Right atrium auricular region (tissue), 2 donors: Measurements from ENCODE around the gene TLE2. TPM values are rescaled to one million over a fixed set of nuclear protein-coding genes. Genes with fewer than 3 reads are reported as not detected.
A peak's percentile ranks its signal among the peaks of the same experiment; 100 is the strongest.

Experiments used
- DNase-seq: peaks from one replicate; pipeline ENCODE4 v3.0.0-alpha.2; 2019; ENCODE audit warnings: low spot score
- H3K27ac ChIP-seq, 2 donors: fragments of 200-600 bp; sonication (generic); 1 replicate in 1 of 2; 2 replicates in 1 of 2; pipeline ENCODE4 v1.5.1; 2016 to 2019
- H3K27me3 ChIP-seq, 2 donors: fragments of 200-600 bp; sonication (generic); one replicate each; pipeline versions ENCODE4 v1.5.1 to v1.6.0; 2017 to 2019
- H3K36me3 ChIP-seq: fragments of 200-600 bp; sonication (generic); one replicate; pipeline ENCODE4 v1.5.1; 2016
- H3K4me1 ChIP-seq, 2 donors: fragments of 200-600 bp; sonication (generic); one replicate each; pipeline versions ENCODE4 v1.5.1 to v1.6.0; 2017 to 2019
- H3K4me3 ChIP-seq, 2 donors: fragments of 200-600 bp; sonication (generic); 1 replicate in 1 of 2; 2 replicates in 1 of 2; pipeline ENCODE4 v1.5.1; 2017 to 2019; ENCODE audit warnings: mild to moderate bottlenecking in 1 of 2, moderate library complexity in 1 of 2
- H3K9me3 ChIP-seq, 2 donors: fragments of 200-600 bp; sonication (generic); one replicate each; pipeline ENCODE4 v1.5.1; 2019
- total RNA-seq, 2 donors: library from RNA; depleted of rRNA; stranded (reverse); fragments of >200 nt; gene quantifications; one replicate each; pipeline ENCODE4 v1.1.0, GENCODE V29; 2016
- TF ChIP-seq, protein P1 (sequence below), 2 donors: fragments of 200-600 bp; sonication (generic); IDR thresholded peaks; one replicate each; pipeline ENCODE4 v1.5.1; 2019; ENCODE audit warnings: antibody characterized with exemption in 2 of 2

Gene TLE2
- total RNA-seq, 2 donors from 2014 or later: 41.2 to 101 TPM

DNA sequence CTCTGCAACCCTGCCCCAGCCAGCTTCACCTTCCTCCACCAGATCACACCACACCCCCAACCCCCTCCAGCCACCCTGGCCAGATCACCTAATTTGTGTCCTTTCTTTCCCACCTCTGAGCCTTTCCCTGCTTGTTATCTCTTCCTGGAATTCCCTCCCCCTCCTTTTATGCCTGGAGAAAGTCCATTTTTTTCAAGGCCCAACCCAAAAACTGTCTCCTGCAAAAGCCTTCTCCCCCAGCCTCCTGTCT lies 5.3 kb upstream of the TLE2 start:
- peaks cover 0 to 28% of the 10 kb centered on the region in 2 donors for H3K4me1 ChIP-seq
- H3K27me3 ChIP-seq: no peaks in the 10 kb centered on the region
- TF ChIP-seq, protein P1, sequence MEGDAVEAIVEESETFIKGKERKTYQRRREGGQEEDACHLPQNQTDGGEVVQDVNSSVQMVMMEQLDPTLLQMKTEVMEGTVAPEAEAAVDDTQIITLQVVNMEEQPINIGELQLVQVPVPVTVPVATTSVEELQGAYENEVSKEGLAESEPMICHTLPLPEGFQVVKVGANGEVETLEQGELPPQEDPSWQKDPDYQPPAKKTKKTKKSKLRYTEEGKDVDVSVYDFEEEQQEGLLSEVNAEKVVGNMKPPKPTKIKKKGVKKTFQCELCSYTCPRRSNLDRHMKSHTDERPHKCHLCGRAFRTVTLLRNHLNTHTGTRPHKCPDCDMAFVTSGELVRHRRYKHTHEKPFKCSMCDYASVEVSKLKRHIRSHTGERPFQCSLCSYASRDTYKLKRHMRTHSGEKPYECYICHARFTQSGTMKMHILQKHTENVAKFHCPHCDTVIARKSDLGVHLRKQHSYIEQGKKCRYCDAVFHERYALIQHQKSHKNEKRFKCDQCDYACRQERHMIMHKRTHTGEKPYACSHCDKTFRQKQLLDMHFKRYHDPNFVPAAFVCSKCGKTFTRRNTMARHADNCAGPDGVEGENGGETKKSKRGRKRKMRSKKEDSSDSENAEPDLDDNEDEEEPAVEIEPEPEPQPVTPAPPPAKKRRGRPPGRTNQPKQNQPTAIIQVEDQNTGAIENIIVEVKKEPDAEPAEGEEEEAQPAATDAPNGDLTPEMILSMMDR (IDR thresholded peaks at IDR 0.05): no peak
- no peaks in the 10 kb centered on the region for H3K9me3 ChIP-seq
- H3K27ac ChIP-seq: peak overlapping the region; percentile 93 to 96
- no peak overlapping the region for H3K4me3 ChIP-seq
- no peak for DNase-seq
- no peaks in the 10 kb centered on the region for H3K36me3 ChIP-seq

DNA sequence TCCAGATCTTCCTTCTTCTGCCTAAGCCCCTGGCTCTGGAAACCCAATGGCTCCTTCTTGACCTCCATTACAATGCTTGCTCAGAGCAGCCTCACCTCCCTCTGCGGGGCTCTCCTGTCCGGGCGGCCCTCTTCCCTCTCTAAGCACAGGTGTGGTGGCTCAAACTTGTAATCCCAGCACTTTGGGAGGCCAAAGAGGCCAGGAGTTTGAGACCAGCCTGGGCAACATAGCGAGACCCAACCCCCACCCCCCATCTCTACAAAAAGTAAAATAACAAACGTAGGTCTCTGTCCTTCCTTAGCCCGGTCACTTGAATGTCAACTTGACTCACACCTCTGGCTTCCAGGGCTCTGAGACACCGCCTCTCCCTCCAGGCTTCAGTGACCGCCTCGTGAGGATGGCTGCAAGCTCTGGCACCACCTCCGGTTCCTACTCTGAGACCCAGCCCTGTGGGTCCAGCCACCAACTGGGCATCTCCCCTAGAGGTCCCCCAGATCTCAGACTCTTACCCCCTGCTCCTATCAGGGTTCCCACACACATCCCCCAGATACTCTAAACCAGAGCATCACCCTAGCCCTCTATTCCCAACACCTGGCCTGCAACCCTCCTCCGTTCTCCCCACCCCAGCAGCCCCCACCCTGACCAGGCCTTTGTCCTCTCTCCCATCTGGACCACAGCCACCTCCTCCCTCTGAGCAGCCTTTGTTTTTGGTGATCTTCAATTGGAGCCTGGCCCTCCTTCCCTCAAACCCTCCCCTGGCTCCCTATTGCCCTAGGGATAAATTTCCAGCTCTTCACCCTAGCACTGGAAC lies 4.7 kb upstream of the TLE2 start:
- H3K27me3 ChIP-seq: no peaks in the 10 kb centered on the region
- H3K4me1 ChIP-seq: peaks cover 0 to 29% of the 10 kb centered on the region in 2 donors
- DNase-seq: no peak
- no peak overlapping the region for H3K4me3 ChIP-seq
- H3K9me3 ChIP-seq: no peaks in the 10 kb centered on the region
- TF ChIP-seq, protein P1 (IDR thresholded peaks at IDR 0.05): no peak
- H3K27ac ChIP-seq: no peak overlapping the region
- no peaks in the 10 kb centered on the region for H3K36me3 ChIP-seq

DNA sequence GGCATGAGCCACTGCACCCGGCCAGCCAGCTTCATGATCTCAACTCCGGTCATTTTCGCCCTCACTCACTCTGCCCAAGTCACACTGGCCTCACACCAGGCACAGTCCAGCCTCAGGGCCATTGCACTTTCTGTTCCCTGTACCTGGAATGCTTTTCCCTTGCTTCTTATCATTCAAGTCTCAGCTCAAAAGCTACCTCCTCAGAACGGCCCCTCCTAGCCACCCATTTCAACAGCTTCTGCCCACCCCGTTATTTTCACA lies 2.5 kb upstream of the TLE2 start:
- TF ChIP-seq, protein P1 (IDR thresholded peaks at IDR 0.05): no peak
- Histone ChIP-seq H3K36me3 (no peaks in the 10 kb centered on the region), H3K4me1 (peaks cover 0 to 34% of the 10 kb centered on the region in 2 donors), H3K4me3 (no peak overlapping the region), H3K27ac (no peak overlapping the region), H3K27me3 (no peaks in the 10 kb centered on the region), H3K9me3 (no peaks in the 10 kb centered on the region)
- no peak for DNase-seq

DNA sequence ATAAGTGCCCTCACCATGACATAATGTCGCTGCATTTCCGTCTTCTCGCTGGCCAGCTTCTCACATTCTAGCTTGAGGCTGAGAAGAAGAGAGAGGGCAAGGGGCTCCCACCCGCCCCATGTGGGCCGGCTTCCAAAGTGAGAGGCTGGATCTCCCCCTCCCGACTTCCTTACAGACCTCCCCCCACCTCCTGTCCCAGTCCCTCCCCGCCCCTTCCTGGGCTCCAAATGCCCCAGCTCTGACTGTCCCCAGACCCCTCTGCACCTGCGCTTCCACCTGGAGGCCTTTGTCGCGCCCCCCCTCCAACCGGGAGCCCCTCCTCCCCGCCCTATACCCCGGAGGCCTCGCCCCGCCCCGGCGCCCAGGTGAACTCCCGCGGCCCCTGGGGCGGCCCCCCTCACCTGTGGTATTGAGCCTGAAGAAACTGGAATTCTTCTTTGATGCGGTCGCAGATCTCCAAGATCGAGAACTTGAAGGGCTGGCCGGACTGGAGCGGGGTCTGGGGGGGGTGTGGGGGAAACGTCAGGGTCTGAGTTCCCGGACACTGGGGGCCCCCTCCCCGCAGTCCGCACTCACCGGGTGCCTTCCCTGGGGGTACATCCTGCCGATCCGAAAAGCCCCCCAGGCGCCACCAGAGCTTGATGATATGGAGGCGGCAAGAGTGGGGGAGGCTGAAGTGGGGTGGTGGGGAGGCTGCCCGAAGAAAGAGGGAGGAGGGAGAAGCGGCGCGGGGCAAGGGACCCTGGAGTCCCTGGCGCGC lies 595 bp downstream of the TLE2 start:
- Histone ChIP-seq H3K36me3 (no peaks in the 10 kb centered on the region), H3K27ac (peak overlapping the region; percentile 70 to 81), H3K4me3 (peak overlapping the region; percentile 74 to 86), H3K9me3 (no peaks in the 10 kb centered on the region), H3K4me1 (peaks cover 0 to 16% of the 10 kb centered on the region in 2 donors), H3K27me3 (no peaks in the 10 kb centered on the region)
- TF ChIP-seq, protein P1 (IDR thresholded peaks at IDR 0.05): no peak
- DNase-seq: no peak

DNA sequence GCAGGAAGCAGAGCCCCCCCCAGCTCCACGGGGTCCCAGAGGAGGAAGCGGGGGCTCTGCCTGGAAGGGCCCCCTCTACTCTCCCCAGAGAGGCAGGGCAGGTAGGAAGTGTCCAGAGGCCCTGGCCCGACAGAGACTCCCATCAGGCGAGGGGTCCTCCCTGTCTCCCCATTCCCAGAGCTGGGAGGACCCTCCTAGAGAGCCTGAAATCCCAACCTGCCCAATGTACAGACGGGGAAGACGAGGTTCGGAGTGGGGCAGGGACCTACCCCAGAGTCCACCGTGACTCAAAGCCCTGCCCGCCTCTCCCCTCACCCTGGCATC lies 1.1 kb downstream of the TLE2 start:
- TF ChIP-seq, protein P1 (IDR thresholded peaks at IDR 0.05): no peak
- H3K36me3 ChIP-seq: no peaks in the 10 kb centered on the region
- H3K4me1 ChIP-seq: peaks cover 0 to 16% of the 10 kb centered on the region in 2 donors
- DNase-seq: no peak
- H3K9me3 ChIP-seq: no peaks in the 10 kb centered on the region
- H3K4me3 ChIP-seq: peak overlapping the region; percentile 74 to 86
- no peaks in the 10 kb centered on the region for H3K27me3 ChIP-seq
- H3K27ac ChIP-seq: peak overlapping the region; percentile 70 to 81
